Right atrium auricular region (tissue), 2 donors: ENCODE results near the gene SLC6A12. TPM values are rescaled to one million over a fixed set of nuclear protein-coding genes. Genes with fewer than 3 reads are reported as not detected.

Experiments
- DNase-seq: peaks from one replicate; pipeline ENCODE4 v3.0.0-alpha.2; 2019; ENCODE audit warnings: low spot score
- H3K27ac ChIP-seq, 2 donors: fragments of 200-600 bp; sonication (generic); 1 replicate in 1 of 2; 2 replicates in 1 of 2; pipeline ENCODE4 v1.5.1; 2016 to 2019
- H3K27me3 ChIP-seq, 2 donors: fragments of 200-600 bp; sonication (generic); one replicate each; pipeline versions ENCODE4 v1.5.1 to v1.6.0; 2017 to 2019
- H3K36me3 ChIP-seq: fragments of 200-600 bp; sonication (generic); one replicate; pipeline ENCODE4 v1.5.1; 2016
- H3K4me1 ChIP-seq, 2 donors: fragments of 200-600 bp; sonication (generic); one replicate each; pipeline versions ENCODE4 v1.5.1 to v1.6.0; 2017 to 2019
- H3K4me3 ChIP-seq, 2 donors: fragments of 200-600 bp; sonication (generic); 1 replicate in 1 of 2; 2 replicates in 1 of 2; pipeline ENCODE4 v1.5.1; 2017 to 2019; ENCODE audit warnings: mild to moderate bottlenecking in 1 of 2, moderate library complexity in 1 of 2
- H3K9me3 ChIP-seq, 2 donors: fragments of 200-600 bp; sonication (generic); one replicate each; pipeline ENCODE4 v1.5.1; 2019
- CTCF ChIP-seq, 2 donors: fragments of 200-600 bp; sonication (generic); IDR thresholded peaks; one replicate each; pipeline ENCODE4 v1.5.1; 2019; ENCODE audit warnings: antibody characterized with exemption in 2 of 2
- total RNA-seq, 2 donors: library from RNA; depleted of rRNA; stranded (reverse); fragments of >200 nt; gene quantifications; one replicate each; pipeline ENCODE4 v1.1.0, GENCODE V29; 2016

SLC6A12 gene
- total RNA-seq, 2 donors from 2014 or later = 1.1 TPM; not detected in 1

GRCh38 chr12:159156-159782 lies 54.7 kb downstream of the SLC6A12 start:
- no peaks in the 10 kb centered on the region for H3K36me3 ChIP-seq
- H3K4me1 ChIP-seq = no peaks in the 10 kb centered on the region
- H3K27me3 ChIP-seq = no peaks in the 10 kb centered on the region
- no peak overlapping the region for H3K27ac ChIP-seq
- no peak for TF ChIP-seq CTCF (IDR thresholded peaks at IDR 0.05)
- DNase-seq = no peak
- no peaks in the 10 kb centered on the region for H3K9me3 ChIP-seq
- no peak overlapping the region for H3K4me3 ChIP-seq

DNA sequence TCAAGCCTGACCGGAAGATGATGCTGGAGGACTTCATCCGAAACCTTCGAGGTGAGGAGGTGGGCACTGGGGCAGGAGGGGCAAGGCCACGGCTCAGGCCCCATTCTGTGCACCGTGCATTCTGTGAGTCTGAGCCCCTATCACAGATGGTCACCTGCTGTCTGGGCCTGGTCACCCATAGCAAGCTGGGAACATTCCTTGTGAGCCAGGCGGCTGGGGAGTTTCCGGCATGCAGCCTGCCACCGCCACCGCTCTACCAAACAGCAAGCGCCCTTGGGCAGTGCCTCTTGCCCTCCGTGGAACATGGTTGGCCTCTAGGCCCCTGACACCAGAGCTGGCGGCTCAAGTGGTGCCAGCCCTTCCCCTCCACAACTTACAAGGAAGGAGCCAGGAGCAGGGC lies 56.3 kb downstream of the SLC6A12 start:
- TF ChIP-seq CTCF (IDR thresholded peaks at IDR 0.05) = no peak
- Histone ChIP-seq H3K27ac (no peak overlapping the region), H3K36me3 (no peaks in the 10 kb centered on the region), H3K4me3 (no peak overlapping the region), H3K4me1 (no peaks in the 10 kb centered on the region), H3K27me3 (no peaks in the 10 kb centered on the region), H3K9me3 (no peaks in the 10 kb centered on the region)
- DNase-seq = no peak

GRCh38 chr12:156945-157344 lies 57.0 kb downstream of the SLC6A12 start:
- no peak for TF ChIP-seq CTCF (IDR thresholded peaks at IDR 0.05)
- H3K36me3 ChIP-seq = no peaks in the 10 kb centered on the region
- H3K4me1 ChIP-seq = no peaks in the 10 kb centered on the region
- DNase-seq = no peak
- no peaks in the 10 kb centered on the region for H3K27me3 ChIP-seq
- no peak overlapping the region for H3K27ac ChIP-seq
- H3K4me3 ChIP-seq = no peak overlapping the region
- H3K9me3 ChIP-seq = no peaks in the 10 kb centered on the region

DNA sequence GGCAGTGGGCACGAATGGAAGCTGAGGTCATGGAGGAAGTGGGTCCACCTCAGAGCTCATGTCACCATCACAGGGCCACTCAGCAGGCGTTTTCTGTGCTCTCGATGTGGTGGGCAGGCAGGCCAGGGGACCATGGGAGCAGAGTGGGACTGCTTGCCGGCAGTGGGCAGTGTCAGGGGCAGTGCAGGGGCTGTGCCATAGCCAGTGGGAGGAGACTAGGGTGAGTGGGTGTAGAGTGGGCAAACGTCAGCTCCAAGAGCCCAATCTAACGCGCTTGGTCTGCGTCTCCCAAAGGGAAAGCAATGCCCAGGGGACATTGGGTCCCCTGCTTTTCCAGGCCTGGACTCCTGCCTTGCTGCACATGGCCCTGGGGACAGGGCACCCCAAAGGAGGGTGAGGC lies 58.3 kb downstream of the SLC6A12 start:
- no peak overlapping the region for H3K4me3 ChIP-seq
- no peaks in the 10 kb centered on the region for H3K4me1 ChIP-seq
- no peak for TF ChIP-seq CTCF (IDR thresholded peaks at IDR 0.05)
- no peaks in the 10 kb centered on the region for H3K27me3 ChIP-seq
- H3K36me3 ChIP-seq = no peaks in the 10 kb centered on the region
- no peaks in the 10 kb centered on the region for H3K9me3 ChIP-seq
- no peak for DNase-seq
- H3K27ac ChIP-seq = no peak overlapping the region

- TF ChIP-seq CTCF (IDR thresholded peaks at IDR 0.05) = no peak
- H3K27ac ChIP-seq = no peak overlapping the region
- H3K9me3 ChIP-seq = no peaks in the 10 kb centered on the region
- DNase-seq = no peak
- no peaks in the 10 kb centered on the region for H3K4me1 ChIP-seq
- H3K36me3 ChIP-seq = no peaks in the 10 kb centered on the region
- no peaks in the 10 kb centered on the region for H3K27me3 ChIP-seq
- H3K4me3 ChIP-seq = no peak overlapping the region
These were observed 59.0 kb downstream of the SLC6A12 start for GRCh38 chr12:155006-155405.

DNA sequence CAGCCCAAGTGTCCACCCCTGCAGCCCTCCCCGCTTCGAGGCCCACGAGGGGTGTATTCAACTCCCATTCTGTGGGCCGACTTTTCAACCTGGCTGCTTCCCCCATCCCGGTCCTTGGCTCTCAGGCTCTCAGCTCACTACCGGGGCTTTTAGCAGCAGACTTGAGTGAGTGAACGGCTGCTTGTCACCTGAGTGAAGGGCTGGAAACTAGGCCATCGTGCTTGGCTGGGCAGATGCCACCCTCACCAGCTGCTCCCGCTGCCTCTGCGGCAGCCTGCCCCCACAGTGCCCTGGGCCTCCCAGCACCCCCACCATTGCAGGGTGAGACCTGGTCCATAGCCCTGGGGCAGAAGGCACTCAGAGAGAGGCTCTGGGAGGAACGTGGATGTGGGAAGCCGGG lies 59.9 kb downstream of the SLC6A12 start:
- no peak for TF ChIP-seq CTCF (IDR thresholded peaks at IDR 0.05)
- no peak for DNase-seq
- H3K4me3 ChIP-seq = no peak overlapping the region
- no peak overlapping the region for H3K27ac ChIP-seq
- no peaks in the 10 kb centered on the region for H3K9me3 ChIP-seq
- no peaks in the 10 kb centered on the region for H3K27me3 ChIP-seq
- no peaks in the 10 kb centered on the region for H3K4me1 ChIP-seq
- no peaks in the 10 kb centered on the region for H3K36me3 ChIP-seq
